ENCODE results near the gene AKAP13. TPM values are rescaled to one million over a fixed set of nuclear protein-coding genes. Genes with fewer than 3 reads are reported as not detected.

Gene AKAP13
- total RNA-seq, 1 donor from 2014 or later: 78.9 TPM

DNA sequence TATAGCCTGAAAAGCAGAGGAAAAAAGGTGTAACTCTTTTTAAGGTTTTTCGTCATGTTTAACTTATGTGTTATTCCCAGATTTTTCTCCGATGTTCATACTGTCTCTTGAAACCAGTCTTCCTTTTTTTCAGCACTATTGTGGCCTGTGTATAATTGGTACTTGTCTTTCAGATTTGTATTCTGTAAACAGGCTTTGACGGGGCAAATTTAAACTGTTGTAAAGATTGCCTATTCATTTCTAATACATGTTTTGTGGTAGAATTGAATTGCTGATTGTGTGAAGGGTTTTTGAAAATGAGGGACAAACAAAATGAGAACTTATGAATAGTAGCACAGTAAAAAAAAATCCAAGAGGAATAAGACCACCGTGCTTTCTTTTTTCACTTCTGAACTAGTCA, 33.6 kb downstream of the AKAP13 start:
- Mint-ChIP-seq H3K36me3 (ENCODE audit: low read depth) (peaks cover 20% of the 10 kb centered on the region), H3K4me3 (no peak overlapping the region), H3K27me3 (ENCODE audit: insufficient read depth) (no peaks in the 10 kb centered on the region), H3K4me1 (ENCODE audit: low read depth) (peaks cover 56% of the 10 kb centered on the region), H3K9me3 (no peaks in the 10 kb centered on the region), H3K27ac (peak overlapping the region; percentile 50)
- intact Hi-C loops (cut with micrococcal nuclease): loop anchor here (5.0 kb wide), 3 partner anchors 128 to 293 kb away; no protein-coding TSS in a partner anchor
- DNase-seq (ENCODE audit: low spot score): no peak

GRCh38 chr15:85414495-85414894, 34.1 kb downstream of the AKAP13 start:
- peaks cover 60% of the 10 kb centered on the region for H3K4me1 Mint-ChIP-seq (ENCODE audit: low read depth)
- no peaks in the 10 kb centered on the region for H3K9me3 Mint-ChIP-seq
- intact Hi-C loops (cut with micrococcal nuclease): loop anchor here (5.0 kb wide), 3 partner anchors 128 to 293 kb away; no protein-coding TSS in a partner anchor
- H3K27me3 Mint-ChIP-seq (ENCODE audit: insufficient read depth): no peaks in the 10 kb centered on the region
- peak overlapping the region; percentile 21 for H3K27ac Mint-ChIP-seq
- no peak overlapping the region for H3K4me3 Mint-ChIP-seq
- no peak for DNase-seq (ENCODE audit: low spot score)
- peaks cover 20% of the 10 kb centered on the region for H3K36me3 Mint-ChIP-seq (ENCODE audit: low read depth)

DNA sequence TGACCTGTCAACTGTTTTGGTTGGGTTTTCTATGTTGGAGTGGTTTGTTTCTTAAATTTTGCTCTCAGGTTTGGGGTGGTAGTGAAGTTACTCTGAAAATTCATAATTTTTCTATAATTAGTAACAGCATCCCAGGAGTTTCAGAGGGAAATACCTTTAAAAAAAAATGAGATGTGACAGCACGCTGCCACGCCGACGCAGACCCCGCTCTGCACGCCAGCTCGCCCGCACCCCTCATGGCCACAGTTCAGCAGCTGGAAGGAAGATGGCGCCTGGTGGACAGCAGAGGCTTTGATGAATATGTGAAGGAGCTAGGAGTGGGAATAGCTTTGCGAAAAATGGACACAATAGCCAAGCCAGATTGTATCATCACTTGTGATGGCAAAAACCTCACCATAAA, 34.6 kb downstream of the AKAP13 start:
- Mint-ChIP-seq H3K9me3 (no peaks in the 10 kb centered on the region), H3K4me1 (ENCODE audit: low read depth) (peaks cover 61% of the 10 kb centered on the region), H3K27ac (no peak overlapping the region), H3K27me3 (ENCODE audit: insufficient read depth) (no peaks in the 10 kb centered on the region), H3K4me3 (no peak overlapping the region), H3K36me3 (ENCODE audit: low read depth) (peaks cover 19% of the 10 kb centered on the region)
- DNase-seq (ENCODE audit: low spot score): no peak
- intact Hi-C loops (cut with micrococcal nuclease): loop anchor here (5.0 kb wide), 3 partner anchors 127 to 292 kb away; no protein-coding TSS in a partner anchor

GRCh38 chr15:85415783-85416182, 35.4 kb downstream of the AKAP13 start:
- Mint-ChIP-seq H3K4me1 (ENCODE audit: low read depth) (peaks cover 59% of the 10 kb centered on the region), H3K27me3 (ENCODE audit: insufficient read depth) (no peaks in the 10 kb centered on the region), H3K27ac (no peak overlapping the region), H3K9me3 (no peaks in the 10 kb centered on the region), H3K4me3 (no peak overlapping the region), H3K36me3 (ENCODE audit: low read depth) (peaks cover 14% of the 10 kb centered on the region)
- DNase-seq (ENCODE audit: low spot score): no peak
- intact Hi-C loops (cut with micrococcal nuclease): no loop called here

- no peaks in the 10 kb centered on the region for H3K27me3 Mint-ChIP-seq (ENCODE audit: insufficient read depth)
- intact Hi-C loops (cut with micrococcal nuclease): no loop called here
- H3K4me3 Mint-ChIP-seq: no peak overlapping the region
- no peaks in the 10 kb centered on the region for H3K9me3 Mint-ChIP-seq
- DNase-seq (ENCODE audit: low spot score): no peak
- H3K27ac Mint-ChIP-seq: no peak overlapping the region
- H3K4me1 Mint-ChIP-seq (ENCODE audit: low read depth): peaks cover 61% of the 10 kb centered on the region
- peaks cover 13% of the 10 kb centered on the region for H3K36me3 Mint-ChIP-seq (ENCODE audit: low read depth)
Observed at GRCh38 chr15:85417276-85417675, 36.9 kb downstream of the AKAP13 start.

DNA sequence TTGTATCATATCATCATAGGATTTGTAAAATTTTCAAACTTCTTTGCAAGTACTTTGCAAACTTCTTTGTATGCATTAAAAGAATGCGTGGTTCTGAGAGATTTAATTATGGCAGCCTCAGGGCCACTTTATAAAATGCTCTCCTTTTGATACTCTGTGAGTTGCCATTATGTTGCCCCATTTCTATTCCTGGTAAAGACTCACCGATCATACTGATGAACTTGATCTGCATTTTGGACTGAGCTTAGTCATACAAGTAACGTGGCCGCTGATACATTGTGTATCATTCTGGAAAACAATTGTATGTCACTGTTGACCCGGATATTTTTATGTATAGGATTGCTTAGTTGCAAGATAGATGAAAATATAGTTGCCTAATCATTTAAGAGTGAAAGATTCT, 38.8 kb downstream of the AKAP13 start:
- no peak for DNase-seq (ENCODE audit: low spot score)
- Mint-ChIP-seq H3K9me3 (no peaks in the 10 kb centered on the region), H3K27ac (no peak overlapping the region), H3K36me3 (ENCODE audit: low read depth) (peaks cover 13% of the 10 kb centered on the region), H3K4me3 (no peak overlapping the region), H3K4me1 (ENCODE audit: low read depth) (peaks cover 61% of the 10 kb centered on the region), H3K27me3 (ENCODE audit: insufficient read depth) (no peaks in the 10 kb centered on the region)
- intact Hi-C loops (cut with micrococcal nuclease): no loop called here

DNA sequence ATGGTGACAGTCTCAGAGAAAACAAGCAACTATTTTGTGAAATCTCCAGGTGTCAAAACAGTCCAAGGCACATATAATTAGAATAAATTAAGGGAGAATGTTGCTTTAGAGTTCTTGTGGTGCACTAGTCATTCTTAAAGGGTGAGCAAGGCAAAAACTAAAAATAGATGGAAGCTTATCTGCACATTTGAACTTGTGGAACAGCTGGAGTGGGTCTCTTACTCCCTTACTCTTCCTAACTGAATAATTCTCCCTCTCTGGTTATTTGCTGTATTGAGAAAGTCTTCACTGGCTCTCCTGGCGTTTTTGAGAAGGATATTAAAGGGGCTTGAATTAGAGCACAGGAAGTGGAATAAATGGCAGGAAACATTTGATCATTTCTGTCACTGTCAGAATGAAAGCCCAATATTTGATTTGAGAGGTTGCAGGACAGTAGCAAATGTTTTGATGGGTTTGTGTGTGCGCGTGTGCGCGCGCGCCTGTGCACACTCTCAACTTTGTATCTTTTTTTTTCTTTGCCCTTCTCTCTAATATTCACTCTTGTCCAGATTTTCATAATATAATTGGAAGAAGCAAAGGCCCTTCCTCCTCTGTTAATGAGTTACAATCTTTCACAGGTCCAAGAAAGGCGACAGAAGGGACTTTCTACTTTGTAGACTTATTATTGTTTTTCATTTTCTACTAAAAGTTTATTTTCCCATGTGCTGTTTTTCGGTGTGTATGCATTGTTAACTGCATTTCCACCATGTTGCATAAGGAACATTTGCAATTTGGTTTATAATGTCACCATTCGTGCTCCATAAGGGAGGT, 40.9 kb downstream of the AKAP13 start:
- Mint-ChIP-seq H3K36me3 (ENCODE audit: low read depth) (peaks cover 8% of the 10 kb centered on the region), H3K9me3 (no peaks in the 10 kb centered on the region), H3K27ac (no peak overlapping the region), H3K4me1 (ENCODE audit: low read depth) (peaks cover 50% of the 10 kb centered on the region), H3K4me3 (no peak overlapping the region), H3K27me3 (ENCODE audit: insufficient read depth) (no peaks in the 10 kb centered on the region)
- intact Hi-C loops (cut with micrococcal nuclease): no loop called here
- no peak for DNase-seq (ENCODE audit: low spot score)

- Mint-ChIP-seq H3K36me3 (ENCODE audit: low read depth) (peaks cover 6% of the 10 kb centered on the region), H3K27ac (no peak overlapping the region), H3K4me1 (ENCODE audit: low read depth) (peaks cover 50% of the 10 kb centered on the region), H3K4me3 (no peak overlapping the region), H3K9me3 (no peaks in the 10 kb centered on the region), H3K27me3 (ENCODE audit: insufficient read depth) (no peaks in the 10 kb centered on the region)
- DNase-seq (ENCODE audit: low spot score): no peak
- intact Hi-C loops (cut with micrococcal nuclease): no loop called here
Observed at GRCh38 chr15:85422607-85423006, 42.2 kb downstream of the AKAP13 start.

DNA sequence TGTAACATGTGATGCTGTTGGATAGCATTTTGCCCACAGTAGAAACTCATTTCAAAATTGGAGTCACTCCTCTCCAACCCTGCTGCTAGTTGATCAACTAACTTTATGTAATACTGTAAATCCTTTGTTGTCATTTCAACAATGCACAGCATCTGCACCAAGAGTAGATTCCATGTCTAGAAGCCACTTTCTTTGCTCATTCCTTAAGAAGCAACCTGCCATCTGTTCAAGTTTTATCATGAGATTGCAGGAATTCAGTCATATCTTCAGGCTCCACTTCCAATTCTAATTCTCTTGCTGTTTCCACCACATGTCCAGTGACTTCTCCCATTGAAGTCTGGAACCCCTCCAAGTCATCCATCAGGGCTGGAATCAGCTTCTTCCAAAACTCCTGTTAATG, 42.9 kb downstream of the AKAP13 start:
- Mint-ChIP-seq H3K9me3 (no peaks in the 10 kb centered on the region), H3K4me3 (no peak overlapping the region), H3K4me1 (ENCODE audit: low read depth) (peaks cover 50% of the 10 kb centered on the region), H3K27me3 (ENCODE audit: insufficient read depth) (no peaks in the 10 kb centered on the region), H3K27ac (no peak overlapping the region), H3K36me3 (ENCODE audit: low read depth) (peaks cover 6% of the 10 kb centered on the region)
- intact Hi-C loops (cut with micrococcal nuclease): no loop called here
- no peak for DNase-seq (ENCODE audit: low spot score)

DNA sequence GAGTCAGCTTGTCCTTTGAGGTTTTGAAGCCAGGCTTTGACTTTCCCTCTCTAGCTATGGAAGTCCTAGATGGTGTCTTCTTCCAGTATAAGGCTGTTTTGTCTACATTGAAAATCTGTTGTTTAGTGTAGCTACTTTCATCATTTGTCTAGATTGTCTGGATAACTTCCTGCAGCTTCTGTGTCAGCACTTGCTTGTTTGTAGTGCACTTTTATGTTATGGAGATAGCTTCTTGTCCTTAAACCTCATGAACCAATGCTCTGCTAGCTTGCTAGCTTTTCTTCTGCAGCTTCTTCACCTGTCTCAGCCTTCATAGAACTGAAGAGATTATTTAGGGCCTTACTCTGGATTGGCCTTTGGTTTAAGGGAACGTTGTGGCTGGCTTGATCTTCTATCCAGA, 43.8 kb downstream of the AKAP13 start:
- Mint-ChIP-seq H3K27ac (no peak overlapping the region), H3K36me3 (ENCODE audit: low read depth) (peaks cover 6% of the 10 kb centered on the region), H3K9me3 (no peaks in the 10 kb centered on the region), H3K27me3 (ENCODE audit: insufficient read depth) (no peaks in the 10 kb centered on the region), H3K4me3 (no peak overlapping the region), H3K4me1 (ENCODE audit: low read depth) (peaks cover 54% of the 10 kb centered on the region)
- intact Hi-C loops (cut with micrococcal nuclease): no loop called here
- no peak for DNase-seq (ENCODE audit: low spot score)

- Mint-ChIP-seq H3K9me3 (no peaks in the 10 kb centered on the region), H3K27me3 (ENCODE audit: insufficient read depth) (no peaks in the 10 kb centered on the region), H3K36me3 (ENCODE audit: low read depth) (peaks cover 6% of the 10 kb centered on the region), H3K27ac (no peak overlapping the region), H3K4me3 (no peak overlapping the region), H3K4me1 (ENCODE audit: low read depth) (peaks cover 58% of the 10 kb centered on the region)
- DNase-seq (ENCODE audit: low spot score): no peak
- intact Hi-C loops (cut with micrococcal nuclease): no loop called here
Observed at GRCh38 chr15:85426481-85426880, 46.1 kb downstream of the AKAP13 start.

- intact Hi-C loops (cut with micrococcal nuclease): no loop called here
- peaks cover 3% of the 10 kb centered on the region for H3K36me3 Mint-ChIP-seq (ENCODE audit: low read depth)
- no peak for DNase-seq (ENCODE audit: low spot score)
- no peaks in the 10 kb centered on the region for H3K27me3 Mint-ChIP-seq (ENCODE audit: insufficient read depth)
- H3K27ac Mint-ChIP-seq: no peak overlapping the region
- H3K4me3 Mint-ChIP-seq: no peak overlapping the region
- peaks cover 48% of the 10 kb centered on the region for H3K4me1 Mint-ChIP-seq (ENCODE audit: low read depth)
- H3K9me3 Mint-ChIP-seq: no peaks in the 10 kb centered on the region
Observed at GRCh38 chr15:85427286-85428028, 47.1 kb downstream of the AKAP13 start.

GRCh38 chr15:85429522-85429921, 49.1 kb downstream of the AKAP13 start:
- Mint-ChIP-seq H3K4me3 (no peak overlapping the region), H3K9me3 (no peaks in the 10 kb centered on the region)

More at GRCh38 chr15:85429522-85429921, 49.1 kb downstream of the AKAP13 start:
- Mint-ChIP-seq H3K36me3 (ENCODE audit: low read depth) (peaks cover 5% of the 10 kb centered on the region), H3K27ac (no peak overlapping the region), H3K27me3 (ENCODE audit: insufficient read depth) (no peaks in the 10 kb centered on the region), H3K4me1 (ENCODE audit: low read depth) (peaks cover 29% of the 10 kb centered on the region)
- DNase-seq (ENCODE audit: low spot score): no peak
- intact Hi-C loops (cut with micrococcal nuclease): no loop called here

All from activated T-helper 1 cell treated with anti-CD3 and anti-CD28 coated beads, Interleukin-12 subunit alpha, Interleukin-12 subunit beta, Interleukin-2, Interleukin-4 antibody, amounts not matched to agents 30 ng/mL and 10 ng/mL and 1 ng/mL, durations not matched to agents 14 hours and 24 hours and 36 hours (primary cell).